Effector memory CD8-positive, alpha-beta T cell (primary cell): Measurements from ENCODE around the gene C16orf92.
A peak's percentile ranks its signal among the peaks of the same experiment; 100 is the strongest.
"Not testable (repeated sequence)": the region's sequence is repeated elsewhere in the genome, so short reads cannot be mapped to it uniquely, and the experiment has no call there.

Experiments used
- ATAC-seq: fragments of 150-1000 bp; cut with Tn5 transposase; replicated peaks from 2 replicates; pipeline ENCODE4 v1.10.0; 2021; ENCODE audit warnings: mild to moderate bottlenecking, moderate library complexity
- DNase-seq, 3 experiments: peaks; one replicate each; pipeline ENCODE4 v3.0.0; 2021
- H3K27ac Mint-ChIP-seq, 2 donors: one replicate each; pipeline ENCODE4 v1.8.0; 2022; ENCODE audit warnings: mild to moderate bottlenecking in 2 of 2, mixed read lengths in 2 of 2, moderate library complexity in 2 of 2
- H3K27me3 Mint-ChIP-seq, 2 donors: one replicate each; pipeline ENCODE4 v1.8.0; 2022; ENCODE audit warnings: mixed read lengths in 2 of 2
- H3K36me3 Mint-ChIP-seq: one replicate; pipeline ENCODE4 v1.8.0; 2022; ENCODE audit warnings: mild to moderate bottlenecking, moderate library complexity, mixed read lengths; ENCODE audit not compliant: insufficient read depth
- H3K4me1 Mint-ChIP-seq, 2 donors: one replicate each; pipeline ENCODE4 v1.8.0; 2022; ENCODE audit warnings: low read depth in 2 of 2, mixed read lengths in 2 of 2
- H3K4me3 Mint-ChIP-seq, 2 donors: one replicate each; pipeline ENCODE4 v1.8.0; 2022; ENCODE audit warnings: mild to moderate bottlenecking in 2 of 2, mixed read lengths in 2 of 2, moderate library complexity in 2 of 2
- H3K9me3 Mint-ChIP-seq, 2 donors: one replicate each; pipeline ENCODE4 v1.8.0; 2022; ENCODE audit warnings: mixed read lengths in 2 of 2

The C16orf92 gene

DNA sequence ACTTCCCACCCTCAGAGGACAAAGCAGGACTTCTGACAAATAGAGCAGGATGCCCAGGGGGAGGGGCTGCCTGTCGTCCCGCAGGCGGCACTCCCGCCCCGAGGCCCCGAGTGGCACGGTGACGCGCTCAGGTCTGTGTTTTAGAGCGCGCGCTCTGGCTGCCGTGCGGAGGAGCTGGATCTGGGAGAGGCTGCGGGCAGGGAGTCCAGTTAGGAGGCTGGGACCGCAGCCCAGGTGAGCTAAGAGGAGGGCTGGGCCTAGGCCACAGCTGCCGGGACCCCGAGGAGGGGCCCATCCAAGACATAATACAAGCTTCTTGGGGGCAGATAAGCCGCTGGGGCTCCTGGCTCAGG, 18.6 kb upstream of the C16orf92 start:
- DNase-seq (no peak), ATAC-seq (no peak)
- H3K4me1 Mint-ChIP-seq: peaks cover 10 to 13% of the 10 kb centered on the region in 2 donors
- peaks cover 10 to 19% of the 10 kb centered on the region in 2 donors for H3K27me3 Mint-ChIP-seq
- H3K4me3 Mint-ChIP-seq: no peak overlapping the region
- peak overlapping the region in 1 of 2 donors; percentile 31 for H3K27ac Mint-ChIP-seq
- H3K36me3 Mint-ChIP-seq: peaks cover 3% of the 10 kb centered on the region
- H3K9me3 Mint-ChIP-seq: no peaks in the 10 kb centered on the region

DNA sequence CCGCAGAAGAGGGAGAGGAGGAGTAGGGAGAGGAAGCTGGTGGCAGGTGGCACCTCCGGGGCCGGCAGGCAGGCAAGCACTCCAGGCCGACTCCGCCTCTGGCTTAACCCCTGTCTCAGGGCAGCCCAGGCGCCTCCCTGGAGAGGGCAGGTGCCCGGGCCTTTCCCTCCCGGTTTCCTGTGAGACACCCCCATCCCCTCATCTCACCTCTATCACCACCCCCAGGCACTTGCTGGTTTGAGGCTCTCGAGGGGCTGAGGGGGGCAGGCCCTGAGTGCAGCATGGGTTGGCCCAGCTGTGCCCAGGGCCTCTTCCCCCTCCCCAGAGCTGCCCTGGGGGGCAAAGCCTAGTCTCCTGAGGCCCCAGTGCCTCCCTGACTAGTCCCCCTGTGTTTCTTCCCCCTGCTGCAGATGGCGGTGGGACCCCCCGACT, 18.2 kb upstream of the C16orf92 start:
- no peak overlapping the region for H3K27ac Mint-ChIP-seq
- H3K36me3 Mint-ChIP-seq: peaks cover 3% of the 10 kb centered on the region
- no peaks in the 10 kb centered on the region for H3K9me3 Mint-ChIP-seq
- no peak for DNase-seq
- ATAC-seq: no peak
- H3K27me3 Mint-ChIP-seq: peaks cover 12 to 23% of the 10 kb centered on the region in 2 donors
- peaks cover 10% of the 10 kb centered on the region in 2 donors for H3K4me1 Mint-ChIP-seq
- H3K4me3 Mint-ChIP-seq: no peak overlapping the region

DNA sequence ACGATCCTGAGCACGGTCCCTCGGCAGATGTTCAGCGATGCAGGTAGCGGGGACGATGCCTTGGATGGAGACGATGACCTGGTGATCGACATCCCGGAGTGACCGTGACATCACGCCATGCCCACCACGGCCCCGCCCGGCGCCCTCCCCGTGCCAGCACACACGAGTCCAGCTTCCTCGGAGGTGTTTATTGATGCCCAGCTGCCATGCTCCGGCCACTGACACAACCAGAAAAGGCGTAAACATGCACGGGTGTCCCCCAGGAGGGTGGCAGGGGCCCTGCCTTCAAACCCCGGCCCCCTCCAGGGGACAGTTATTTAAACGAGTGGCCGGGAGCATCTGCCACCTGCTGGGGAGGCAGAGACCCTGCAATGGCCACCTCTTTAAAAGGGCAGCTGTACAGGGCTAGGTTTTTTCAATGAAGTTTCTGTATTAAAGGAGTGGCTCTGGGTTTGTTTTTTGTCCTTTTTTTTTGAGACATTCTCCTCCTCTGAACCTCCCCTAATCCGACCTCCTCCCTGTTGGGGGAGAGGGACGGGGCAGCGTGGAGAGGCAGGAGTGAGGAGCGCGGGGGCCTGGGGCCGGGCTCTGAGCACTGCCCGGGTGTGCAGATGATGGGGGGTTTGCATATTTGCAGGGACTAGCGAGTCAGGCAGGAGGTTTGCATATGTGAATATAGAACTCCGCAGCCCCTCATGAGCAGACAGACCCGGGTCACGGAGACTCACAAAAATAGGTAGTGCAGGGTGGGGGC, 17.5 kb upstream of the C16orf92 start:
- Mint-ChIP-seq H3K9me3 (no peaks in the 10 kb centered on the region), H3K27ac (no peak overlapping the region), H3K36me3 (peaks cover 6% of the 10 kb centered on the region), H3K4me3 (no peak overlapping the region), H3K4me1 (peaks cover 14 to 15% of the 10 kb centered on the region in 2 donors), H3K27me3 (peaks cover 18 to 30% of the 10 kb centered on the region in 2 donors)
- DNase-seq (peak; percentile 27 to 33 (median 33)), ATAC-seq (peak; percentile 76)

DNA sequence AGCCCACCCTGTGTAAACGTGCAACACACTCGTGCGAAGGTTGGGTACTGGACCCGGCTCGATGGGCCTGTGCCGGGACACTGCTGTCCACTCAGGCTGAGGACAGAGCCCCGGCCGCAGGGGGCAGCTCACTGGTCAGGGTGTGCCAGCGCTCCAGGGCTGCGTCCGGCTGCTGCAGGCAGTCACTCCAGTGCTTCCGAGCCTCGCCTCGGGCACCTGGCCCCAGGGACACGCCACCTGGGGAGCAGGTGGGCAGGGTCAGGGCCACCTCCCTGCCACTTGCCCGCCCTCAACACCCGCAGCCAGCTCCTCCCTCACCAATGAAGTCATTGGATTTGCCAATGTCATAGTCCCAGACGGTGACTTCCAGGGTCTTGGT, 16.9 kb upstream of the C16orf92 start:
- peaks cover 14 to 16% of the 10 kb centered on the region in 2 donors for H3K4me1 Mint-ChIP-seq
- H3K4me3 Mint-ChIP-seq: no peak overlapping the region
- ATAC-seq (no peak), DNase-seq (no peak)
- H3K36me3 Mint-ChIP-seq: peaks cover 7% of the 10 kb centered on the region
- H3K9me3 Mint-ChIP-seq: no peaks in the 10 kb centered on the region
- H3K27ac Mint-ChIP-seq: no peak overlapping the region
- H3K27me3 Mint-ChIP-seq: peaks cover 20 to 34% of the 10 kb centered on the region in 2 donors

DNA sequence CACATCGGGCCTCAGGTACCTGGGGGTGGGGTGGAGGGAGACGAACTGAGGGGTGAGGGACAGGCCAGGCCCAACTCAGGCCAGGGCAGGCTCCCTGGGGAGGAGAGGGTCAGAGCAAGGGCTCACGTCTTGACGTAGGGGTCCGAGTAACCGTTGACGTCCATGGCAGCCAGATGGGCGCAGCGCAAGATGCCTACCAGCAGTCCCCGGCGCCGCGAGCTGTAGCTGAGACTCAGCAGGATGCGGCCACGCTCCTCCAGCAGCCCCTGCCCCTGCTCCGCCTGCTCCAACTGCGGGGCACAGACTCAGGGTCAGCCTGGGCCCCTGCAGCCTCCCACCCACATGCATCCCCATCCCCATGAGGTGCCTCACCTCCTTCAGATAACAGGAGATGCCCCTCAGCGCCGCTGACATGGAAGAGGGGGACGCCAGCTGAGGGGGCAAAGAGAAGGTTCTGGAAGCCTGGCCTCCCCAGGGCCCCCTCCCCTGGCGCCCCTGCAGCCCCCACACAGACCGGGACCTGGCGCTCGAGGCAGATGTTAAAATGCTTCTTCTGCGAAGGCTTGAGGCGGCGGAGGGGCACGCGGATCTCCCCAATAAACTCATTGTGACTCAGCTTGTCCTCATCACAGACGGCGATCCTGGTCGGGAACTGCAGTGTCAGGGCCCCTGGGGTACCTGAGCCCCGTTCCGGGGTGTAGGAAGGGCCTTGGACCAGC, 16.2 kb upstream of the C16orf92 start:
- Mint-ChIP-seq H3K36me3 (peaks cover 7% of the 10 kb centered on the region), H3K4me1 (peaks cover 15 to 18% of the 10 kb centered on the region in 2 donors), H3K4me3 (no peak overlapping the region), H3K9me3 (no peaks in the 10 kb centered on the region), H3K27me3 (peaks cover 24 to 39% of the 10 kb centered on the region in 2 donors), H3K27ac (no peak overlapping the region)
- ATAC-seq: no peak
- DNase-seq: no peak

DNA sequence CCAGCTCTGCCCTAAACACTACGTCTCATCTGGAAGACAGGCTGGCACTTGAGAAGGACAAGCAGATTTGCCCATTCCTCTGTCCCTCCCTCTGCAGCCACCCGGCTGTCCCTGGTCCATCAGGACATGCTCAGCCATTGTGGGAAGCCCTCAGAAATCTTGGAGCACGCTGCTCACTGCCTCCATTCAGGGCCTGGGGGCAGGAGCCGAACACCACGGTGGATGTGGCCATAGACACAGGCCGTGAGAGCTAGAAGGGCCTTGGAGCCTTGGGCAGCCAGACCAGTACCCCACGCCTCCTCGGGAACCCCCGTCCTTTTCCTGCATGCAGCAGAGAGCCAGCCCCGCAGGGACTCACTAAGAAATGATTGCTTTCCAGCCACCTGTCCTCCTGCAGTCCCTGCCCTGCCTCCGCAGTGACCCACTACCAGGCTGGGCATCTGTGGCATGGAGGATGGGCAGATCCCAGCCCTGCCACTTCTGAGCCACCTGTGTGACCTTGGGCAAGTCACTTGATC, 15.6 kb upstream of the C16orf92 start:
- Mint-ChIP-seq H3K9me3 (no peaks in the 10 kb centered on the region), H3K4me3 (no peak overlapping the region), H3K27ac (no peak overlapping the region), H3K36me3 (peaks cover 7% of the 10 kb centered on the region), H3K27me3 (peaks cover 29 to 45% of the 10 kb centered on the region in 2 donors), H3K4me1 (peaks cover 17 to 18% of the 10 kb centered on the region in 2 donors)
- DNase-seq (no peak), ATAC-seq (no peak)

DNA sequence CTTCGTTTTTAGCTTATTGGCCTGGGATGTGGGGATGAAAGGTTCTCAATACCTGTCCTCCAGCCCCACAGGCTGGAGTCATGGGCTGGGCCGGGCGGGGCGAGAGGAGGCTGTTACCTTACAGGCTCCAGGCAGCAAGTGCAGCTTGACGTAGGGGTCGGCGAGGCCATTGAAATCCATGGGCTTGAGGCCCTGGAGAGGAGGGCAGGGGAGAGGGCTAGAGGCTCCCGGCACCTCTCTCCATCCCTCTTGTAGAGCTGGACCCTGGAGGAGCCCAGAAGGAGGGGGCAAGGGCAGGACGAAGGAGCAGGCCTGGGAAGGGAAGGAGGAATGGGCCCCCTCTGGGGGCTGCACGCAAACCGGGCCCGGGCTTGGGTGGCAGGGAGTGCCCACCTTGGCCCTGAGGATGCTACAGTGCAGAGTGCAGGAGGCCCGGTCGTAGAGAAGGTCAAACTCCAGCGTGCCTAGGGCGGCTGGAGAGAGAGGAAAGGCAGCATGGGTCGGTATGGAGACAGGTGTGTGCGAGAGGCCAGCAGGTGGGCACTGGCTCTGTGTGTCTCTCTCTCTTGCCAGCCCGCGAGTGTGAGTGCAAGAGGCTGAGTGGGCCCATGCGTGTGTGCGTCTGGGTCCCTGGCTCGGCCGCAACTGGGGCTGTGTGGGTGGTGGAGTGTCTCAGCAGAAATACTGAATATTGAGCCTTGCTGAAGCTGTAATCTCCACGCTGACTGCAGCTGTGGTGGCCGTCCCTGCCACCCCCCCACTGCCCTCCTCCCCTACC, 13.7 kb upstream of the C16orf92 start:
- Mint-ChIP-seq H3K27ac (no peak overlapping the region), H3K4me3 (peak overlapping the region; percentile 27 to 38), H3K9me3 (no peaks in the 10 kb centered on the region), H3K36me3 (peaks cover 7% of the 10 kb centered on the region), H3K4me1 (peaks cover 13 to 14% of the 10 kb centered on the region in 2 donors), H3K27me3 (peaks cover 29 to 45% of the 10 kb centered on the region in 2 donors)
- DNase-seq (no peak), ATAC-seq (no peak)

DNA sequence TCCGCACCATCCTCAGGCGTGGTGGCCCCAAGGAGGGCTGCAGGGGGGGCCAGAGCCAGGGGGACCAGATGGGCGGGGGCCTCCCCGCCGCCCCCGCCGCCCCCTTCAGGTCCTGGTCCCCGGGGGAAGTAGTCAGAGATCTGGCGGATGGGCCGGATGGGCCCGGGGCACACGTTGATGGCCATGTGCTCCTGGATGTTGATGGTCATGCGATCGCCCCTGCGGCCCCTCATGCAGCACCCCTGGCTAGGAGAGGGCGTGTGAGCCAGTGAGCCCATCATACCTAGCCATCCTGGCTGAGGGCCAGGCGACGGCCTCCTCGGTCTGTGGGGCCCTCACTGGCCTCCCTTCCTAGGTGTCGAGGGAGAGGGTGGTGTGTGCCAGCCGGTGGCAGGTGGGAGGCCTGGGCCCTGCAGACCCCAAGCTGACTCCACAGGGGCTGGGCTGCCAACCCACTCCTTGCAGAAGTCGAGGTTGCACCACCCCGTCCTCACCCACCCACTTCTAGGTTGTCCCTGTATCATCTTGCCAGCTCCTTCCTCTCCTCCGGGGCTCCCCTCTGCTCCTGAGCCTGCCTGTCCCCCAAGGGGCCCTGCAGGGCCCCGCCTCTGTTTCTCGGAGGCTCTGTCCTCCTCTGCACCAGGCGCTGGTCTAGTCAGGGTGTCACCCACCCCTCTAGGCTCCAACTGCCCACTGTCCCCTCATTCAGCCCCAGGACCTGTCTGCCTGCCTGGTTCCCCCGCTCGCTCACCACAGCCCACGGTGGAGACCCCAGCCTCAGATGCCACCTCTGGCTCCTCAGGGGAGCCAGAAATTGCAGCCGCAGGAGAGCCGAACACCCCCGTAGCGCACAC, 12.8 kb upstream of the C16orf92 start:
- Mint-ChIP-seq H3K36me3 (peaks cover 7% of the 10 kb centered on the region), H3K9me3 (no peaks in the 10 kb centered on the region), H3K4me1 (peaks cover 11 to 14% of the 10 kb centered on the region in 2 donors), H3K27ac (no peak overlapping the region), H3K4me3 (peak overlapping the region; percentile 77 to 85), H3K27me3 (peaks cover 29 to 45% of the 10 kb centered on the region in 2 donors)
- ATAC-seq: peak; percentile 16
- no peak for DNase-seq

DNA sequence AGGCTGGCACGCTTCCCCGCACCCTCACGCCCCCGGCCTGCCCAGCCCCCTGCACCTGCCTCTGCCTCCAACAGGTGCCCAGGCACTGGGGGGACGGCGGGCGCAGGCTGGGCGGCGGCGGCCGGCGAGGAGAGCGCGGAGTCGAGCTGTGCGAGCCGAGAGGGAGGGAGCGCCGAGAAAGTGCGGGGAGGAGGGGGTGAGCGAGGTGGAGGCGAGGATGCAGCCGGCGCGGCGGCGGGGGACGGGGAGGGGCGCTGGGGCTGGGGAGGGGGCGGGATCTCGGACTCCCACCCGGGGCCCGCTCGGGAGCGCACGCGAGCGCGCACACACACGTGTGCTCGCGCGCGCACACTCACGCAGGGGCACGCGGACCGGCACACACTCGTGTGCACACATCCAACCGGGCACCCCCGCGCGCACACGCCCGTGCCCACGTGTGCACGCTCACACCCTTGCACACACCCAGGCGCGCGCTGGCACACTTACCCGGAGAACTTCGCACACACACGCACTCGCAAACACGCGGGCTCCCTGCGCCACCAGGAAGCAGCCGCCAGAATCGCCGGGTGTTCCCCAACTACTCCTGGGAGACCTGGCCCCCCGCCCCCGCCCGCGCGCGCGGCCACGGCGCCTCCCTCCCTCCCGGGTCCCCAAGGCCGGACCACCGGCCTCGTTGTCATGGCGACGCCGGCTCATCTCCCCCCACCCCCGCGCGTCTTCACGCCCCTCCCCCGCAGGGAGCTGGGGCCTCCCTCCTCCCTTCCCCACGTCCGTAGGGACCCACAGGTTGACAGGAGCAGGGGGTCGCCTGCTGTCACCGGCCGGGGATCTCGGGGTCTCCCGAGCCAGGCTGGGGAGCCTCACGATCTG, 11.9 kb upstream of the C16orf92 start, which contains the start of gene DOC2A:
DOC2A (minus strand) TSS at position 184 of the 870 bp plus-strand sequence. CDS start 805 bp downstream, outside the sequence.
- H3K27ac Mint-ChIP-seq: no peak within 1 kb of the TSS
- peaks cover 29 to 45% of the 10 kb centered on the region in 2 donors for H3K27me3 Mint-ChIP-seq
- peaks cover 4% of the 10 kb centered on the region for H3K36me3 Mint-ChIP-seq
- H3K4me3 Mint-ChIP-seq: peak within 1 kb of the TSS; percentile 77 to 85
- no peaks in the 10 kb centered on the region for H3K9me3 Mint-ChIP-seq
- peak; percentile 79 for ATAC-seq
- H3K4me1 Mint-ChIP-seq: peaks cover 11 to 14% of the 10 kb centered on the region in 2 donors
- DNase-seq: no peak

DNA sequence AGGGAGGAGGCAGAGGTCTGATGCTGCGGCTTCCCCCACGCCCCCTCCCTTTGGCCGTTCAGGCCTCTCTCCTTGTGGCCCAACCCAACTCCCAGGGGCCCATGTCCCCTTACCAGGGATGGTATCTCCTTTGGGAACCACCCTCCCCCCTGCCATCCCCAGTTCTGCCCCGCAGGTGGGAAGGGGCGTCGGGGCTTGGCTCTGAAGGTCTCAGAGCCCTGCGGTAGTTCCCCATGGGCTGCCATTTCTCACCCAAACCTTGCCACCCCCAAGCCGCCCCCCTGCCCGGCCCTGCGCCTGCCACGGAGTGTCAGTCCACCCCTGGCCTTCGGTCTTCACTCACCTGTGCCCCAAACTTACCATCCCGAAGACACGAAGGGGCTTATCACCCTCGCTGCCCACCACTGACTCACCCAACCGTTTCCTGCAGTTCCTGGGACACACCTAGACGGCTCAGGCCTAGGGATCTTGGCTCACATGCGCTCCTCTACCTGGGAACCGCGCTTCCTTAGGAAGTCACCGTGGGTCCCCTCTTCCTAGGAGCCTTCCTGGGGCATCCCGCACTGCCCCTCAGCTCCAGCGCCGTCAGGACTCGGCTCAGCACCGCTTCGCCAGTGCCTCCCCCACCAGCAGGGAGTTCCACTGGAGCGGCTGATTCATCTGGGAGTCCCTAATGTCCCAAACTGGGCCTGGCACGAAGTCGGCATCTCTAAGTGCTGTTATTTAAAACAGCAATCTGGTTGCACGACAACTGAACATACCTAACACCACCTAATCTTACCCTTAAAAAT, 11.1 kb upstream of the C16orf92 start:
- peak overlapping the region; percentile 77 to 85 for H3K4me3 Mint-ChIP-seq
- peaks cover 29 to 51% of the 10 kb centered on the region in 2 donors for H3K27me3 Mint-ChIP-seq
- H3K27ac Mint-ChIP-seq: no peak overlapping the region
- H3K9me3 Mint-ChIP-seq: no peaks in the 10 kb centered on the region
- H3K36me3 Mint-ChIP-seq: peaks cover 4% of the 10 kb centered on the region
- peaks cover 11 to 14% of the 10 kb centered on the region in 2 donors for H3K4me1 Mint-ChIP-seq
- DNase-seq (no peak), ATAC-seq (no peak)

DNA sequence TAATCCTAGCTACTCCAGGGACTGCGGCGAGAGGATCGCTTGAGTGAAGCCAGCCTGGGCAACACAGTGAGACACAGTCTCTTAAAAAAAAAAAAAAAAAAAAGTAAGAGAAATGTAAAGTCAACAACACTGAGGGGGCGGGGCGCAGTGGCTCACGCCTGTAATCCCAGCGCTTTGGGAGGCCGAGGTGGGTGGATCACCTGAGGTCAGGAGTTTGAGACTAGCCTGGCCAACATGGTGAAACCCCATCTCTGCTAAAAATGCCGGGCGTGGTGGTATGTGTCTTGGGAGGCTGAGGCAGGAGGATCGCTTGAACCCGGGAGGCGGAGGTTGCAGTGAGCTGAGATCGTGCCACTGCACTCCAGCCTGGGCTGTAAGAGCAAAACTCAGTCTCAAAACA, 10.4 kb upstream of the C16orf92 start:
- DNase-seq, H3K4me3 Mint-ChIP-seq, H3K36me3 Mint-ChIP-seq, H3K9me3 Mint-ChIP-seq, H3K27ac Mint-ChIP-seq, ATAC-seq: not testable (repeated sequence)
- Mint-ChIP-seq H3K4me1 (peaks cover 11 to 14% of the 10 kb centered on the region in 2 donors), H3K27me3 (peaks cover 29 to 50% of the 10 kb centered on the region in 2 donors)
